HK-2 (cell line): ENCODE data around the gene RGMA.

Experiments used
- DNase-seq: peaks from one replicate; pipeline ENCODE4 v3.0.0-alpha.2; 2018; ENCODE audit not compliant: unreplicated experiment

The RGMA gene

DNA sequence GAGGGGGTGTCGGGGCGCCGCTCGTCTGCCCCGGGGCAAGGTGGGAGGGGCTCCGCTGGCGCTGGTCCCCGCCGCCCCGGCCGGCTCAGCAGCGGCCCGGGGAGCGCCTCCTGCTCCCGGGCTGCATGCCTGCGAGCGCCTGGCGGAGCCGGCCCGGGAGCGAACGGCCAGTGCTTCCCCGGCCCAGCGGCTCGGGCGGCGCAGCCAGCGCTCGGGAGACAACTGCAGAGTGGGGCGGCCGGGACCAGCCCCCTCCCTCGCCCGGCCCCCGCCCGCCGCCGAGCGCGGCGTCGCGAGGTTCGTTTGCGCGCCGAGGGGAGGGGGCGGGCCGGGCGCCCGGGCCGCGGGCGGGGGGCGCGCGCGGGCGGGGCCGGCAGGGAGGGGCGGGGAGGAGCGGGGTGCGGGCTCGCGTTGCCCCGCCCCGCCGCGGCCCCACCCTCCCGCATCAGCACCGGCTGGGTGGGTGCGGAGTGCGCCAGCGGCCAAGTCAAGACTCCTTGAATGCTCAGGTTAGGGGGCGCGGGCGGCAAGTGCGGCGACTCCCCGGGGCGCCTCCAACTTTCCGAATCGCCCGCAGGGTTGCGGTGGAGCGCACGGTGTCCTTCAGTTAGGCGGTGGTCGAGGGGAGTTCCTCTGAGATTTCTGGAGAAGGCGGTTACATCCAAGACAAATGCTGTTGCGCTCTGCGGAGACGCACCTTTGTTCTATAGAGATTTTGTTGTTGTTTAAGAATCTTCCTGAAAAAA lies at the start of gene RGMA:
RGMA (minus strand) TSS at position 231 of the 746 bp plus-strand sequence. CDS start 279 bp downstream, outside the sequence.
- DNase-seq, result no peak

DNA sequence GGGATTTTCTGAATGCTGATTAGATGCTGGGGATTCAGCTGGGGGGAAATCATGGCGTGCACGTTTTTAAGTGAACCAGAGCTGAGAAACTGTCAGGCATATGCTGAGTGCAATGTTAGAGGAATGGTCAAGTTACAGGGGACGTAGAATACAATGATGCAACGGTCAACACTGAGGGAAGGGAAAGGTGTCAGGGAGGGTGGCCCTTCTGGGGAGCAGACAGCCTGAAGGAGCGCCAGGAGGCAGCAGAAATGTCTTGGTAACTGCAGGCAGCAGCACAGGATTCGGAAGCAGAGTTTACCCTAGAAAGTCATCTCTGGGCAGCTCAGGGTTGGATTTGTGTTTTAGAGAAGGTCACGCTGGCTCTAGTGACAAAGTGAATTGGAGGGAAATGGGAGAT lies 47.6 kb upstream of the RGMA start:
- no peak for DNase-seq

GRCh38 chr15:93135997-93136397 lies 47.0 kb upstream of the RGMA start:
- no peak for DNase-seq

DNA sequence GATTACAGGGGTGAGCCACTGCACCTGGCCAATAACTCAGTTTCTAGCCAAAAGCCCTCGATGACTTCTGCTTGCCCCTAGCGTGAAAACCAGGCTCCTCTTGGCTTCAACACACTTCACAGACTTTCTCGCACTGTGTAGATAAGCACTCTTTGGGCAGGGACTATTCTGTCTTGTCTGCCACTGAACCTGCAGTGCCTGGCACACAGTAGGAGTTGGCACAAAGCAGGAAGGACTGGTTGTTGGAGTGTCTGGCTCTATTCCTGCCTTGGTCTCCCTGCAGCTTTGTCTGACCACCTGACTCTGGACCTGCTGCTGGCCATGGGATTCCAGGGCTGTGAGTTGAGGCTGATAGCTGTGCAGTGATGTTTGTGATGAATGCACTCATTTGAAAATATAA lies 46.4 kb upstream of the RGMA start:
- no peak for DNase-seq

DNA sequence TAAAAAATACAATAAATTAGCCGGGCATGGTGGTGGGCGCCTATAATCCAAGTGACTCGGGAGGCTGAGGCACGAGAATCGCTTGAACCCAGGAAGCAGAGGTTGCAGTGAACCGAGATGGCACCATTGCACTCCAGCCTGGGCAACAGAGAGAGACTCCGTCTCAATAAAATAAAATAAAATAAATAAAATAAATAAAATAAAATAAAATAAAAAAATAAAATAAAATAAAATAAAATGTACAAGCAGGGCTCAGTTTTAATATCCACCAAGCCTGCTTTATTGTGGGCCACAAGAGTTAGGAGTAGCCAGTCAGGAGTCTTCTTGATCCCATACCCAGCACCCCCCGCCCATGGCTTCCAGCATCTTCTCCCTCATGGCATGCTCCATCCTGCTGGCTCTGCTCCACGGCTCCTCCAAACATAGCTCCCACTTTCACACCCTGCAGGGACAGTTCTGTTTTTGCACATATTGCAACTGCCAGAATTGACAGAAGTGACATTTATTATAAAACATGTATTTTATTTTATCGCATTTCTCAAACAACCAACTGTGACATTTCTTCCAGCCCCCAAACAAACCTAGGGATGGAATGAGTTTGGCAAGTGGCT lies 42.6 kb upstream of the RGMA start:
- no peak for DNase-seq

DNA sequence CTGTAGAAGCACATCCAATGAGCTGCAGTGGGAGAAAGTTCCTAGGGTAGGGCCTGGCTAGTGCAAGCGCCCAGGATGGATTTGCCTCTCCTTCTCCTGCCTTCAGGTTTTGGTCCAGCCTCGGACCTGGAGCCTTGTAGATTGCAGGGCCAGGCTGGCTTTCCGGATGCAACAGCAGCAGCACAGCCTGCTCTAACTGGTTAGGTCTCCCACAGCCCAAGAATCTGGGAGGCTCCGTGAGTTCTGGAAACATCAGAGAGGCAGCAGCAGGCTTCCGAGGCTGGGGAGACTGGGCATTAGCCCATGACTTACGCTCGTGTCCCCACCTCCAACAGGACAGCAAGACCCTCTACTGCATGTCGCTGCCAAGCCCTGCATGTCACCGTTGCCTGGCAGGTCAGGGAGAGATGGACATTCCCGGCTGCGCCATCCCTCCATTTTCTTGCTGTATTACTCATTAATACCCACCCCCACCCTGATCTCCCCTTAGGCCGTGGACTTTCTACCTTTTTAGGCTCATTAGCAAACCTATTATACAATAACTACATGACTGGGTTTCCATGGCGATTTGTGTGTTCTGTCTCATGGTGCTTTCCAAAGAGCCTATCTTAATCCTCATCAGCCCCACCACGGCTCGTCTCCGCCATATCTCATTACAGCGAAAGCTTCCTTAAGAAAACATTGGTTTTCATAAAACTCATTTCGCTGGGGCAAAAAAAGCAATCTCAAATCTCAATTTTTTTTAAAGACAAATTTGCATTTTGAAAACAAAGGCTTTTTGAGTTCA lies 40.9 kb upstream of the RGMA start:
- DNase-seq, result no peak

GRCh38 chr15:93127286-93127685 lies 38.3 kb upstream of the RGMA start:
- no peak for DNase-seq

DNA sequence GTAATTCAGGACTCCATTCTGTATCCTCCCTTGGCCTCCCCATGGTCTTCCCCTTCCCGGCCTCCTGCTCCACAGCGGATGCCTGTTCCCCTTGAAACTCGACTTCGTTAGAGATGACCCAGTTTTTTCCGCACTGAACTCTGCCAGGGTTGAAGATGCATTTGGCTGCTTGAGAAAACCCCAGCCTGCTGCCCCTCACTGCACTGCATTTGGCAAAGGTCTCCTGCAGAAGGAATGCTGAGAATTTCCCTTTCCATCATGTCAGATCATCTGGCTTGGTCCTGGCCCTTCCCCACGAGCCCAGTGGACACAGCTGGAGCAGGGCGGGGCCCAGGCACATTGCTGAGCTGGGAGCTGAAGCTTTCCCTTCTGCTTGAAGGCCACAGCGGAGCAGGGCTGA lies 37.6 kb upstream of the RGMA start:
- DNase-seq, result no peak

DNA sequence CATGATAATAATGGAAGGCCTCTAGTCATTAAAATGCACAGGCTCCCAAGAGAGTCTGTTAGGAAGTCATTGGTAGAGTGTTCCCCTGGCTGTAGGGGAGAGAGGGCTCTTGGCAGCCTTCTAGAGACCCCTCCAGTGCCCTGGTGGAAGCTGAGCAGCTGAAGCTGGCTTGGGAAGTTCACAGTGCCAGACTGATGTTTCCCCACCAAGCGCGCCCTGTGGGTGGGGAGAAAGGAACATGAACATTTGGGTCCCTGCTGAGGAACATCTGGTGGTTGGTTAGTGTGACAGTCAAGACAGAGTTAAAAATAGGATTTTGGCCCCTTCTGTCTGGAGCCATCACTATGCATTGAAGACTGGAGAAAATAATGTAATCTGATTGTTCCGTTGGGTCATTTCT lies 37.1 kb upstream of the RGMA start:
- DNase-seq, result no peak

DNA sequence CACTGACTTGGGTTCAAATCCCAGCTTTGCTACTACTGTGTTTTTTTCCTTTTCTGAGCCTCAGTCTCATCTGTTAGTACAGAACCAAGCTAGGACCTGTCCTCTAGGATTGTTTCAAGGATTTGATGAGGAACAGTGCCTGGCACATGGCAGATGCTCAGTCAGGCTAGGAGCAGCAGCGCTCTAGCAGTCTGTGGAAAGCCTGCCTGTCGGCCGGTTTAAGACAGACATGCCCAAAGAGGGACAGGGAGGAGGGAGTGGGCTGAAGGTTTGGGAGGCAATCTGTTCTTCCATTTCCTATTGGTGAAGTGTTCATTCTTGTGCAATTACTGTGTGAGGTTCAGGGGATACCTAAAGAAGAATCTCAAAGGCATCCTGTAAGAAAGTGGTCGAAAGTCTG lies 35.1 kb upstream of the RGMA start:
- DNase-seq, result no peak

- DNase-seq, result no peak
Measured at GRCh38 chr15:93121973-93122910, 33.2 kb upstream of the RGMA start.

DNA sequence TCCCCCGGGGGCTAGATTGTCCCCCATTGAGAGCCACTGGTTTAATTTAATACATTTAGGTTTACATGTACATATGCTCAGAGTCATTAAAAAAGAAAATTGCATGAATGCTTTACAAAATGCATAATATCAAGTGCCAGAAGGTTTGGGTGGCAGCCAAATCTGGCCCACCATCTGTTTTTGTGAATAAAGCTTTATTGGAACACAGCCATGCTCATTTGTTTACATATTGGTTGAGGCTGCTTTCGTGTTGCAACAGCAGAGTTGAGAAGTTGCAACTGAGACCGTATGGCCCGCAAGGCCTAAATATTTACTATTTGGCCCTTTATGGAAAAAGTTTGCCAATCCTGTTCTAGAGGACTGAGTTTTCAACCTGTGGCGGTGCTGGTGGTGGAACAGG lies 32.1 kb upstream of the RGMA start:
- DNase-seq, result no peak

- DNase-seq, result no peak
Measured at GRCh38 chr15:93118904-93119303, 29.9 kb upstream of the RGMA start.

GRCh38 chr15:93111451-93111850 lies 22.4 kb upstream of the RGMA start:
- DNase-seq, result no peak

- no peak for DNase-seq
Measured at GRCh38 chr15:93110502-93111040, 21.6 kb upstream of the RGMA start.

DNA sequence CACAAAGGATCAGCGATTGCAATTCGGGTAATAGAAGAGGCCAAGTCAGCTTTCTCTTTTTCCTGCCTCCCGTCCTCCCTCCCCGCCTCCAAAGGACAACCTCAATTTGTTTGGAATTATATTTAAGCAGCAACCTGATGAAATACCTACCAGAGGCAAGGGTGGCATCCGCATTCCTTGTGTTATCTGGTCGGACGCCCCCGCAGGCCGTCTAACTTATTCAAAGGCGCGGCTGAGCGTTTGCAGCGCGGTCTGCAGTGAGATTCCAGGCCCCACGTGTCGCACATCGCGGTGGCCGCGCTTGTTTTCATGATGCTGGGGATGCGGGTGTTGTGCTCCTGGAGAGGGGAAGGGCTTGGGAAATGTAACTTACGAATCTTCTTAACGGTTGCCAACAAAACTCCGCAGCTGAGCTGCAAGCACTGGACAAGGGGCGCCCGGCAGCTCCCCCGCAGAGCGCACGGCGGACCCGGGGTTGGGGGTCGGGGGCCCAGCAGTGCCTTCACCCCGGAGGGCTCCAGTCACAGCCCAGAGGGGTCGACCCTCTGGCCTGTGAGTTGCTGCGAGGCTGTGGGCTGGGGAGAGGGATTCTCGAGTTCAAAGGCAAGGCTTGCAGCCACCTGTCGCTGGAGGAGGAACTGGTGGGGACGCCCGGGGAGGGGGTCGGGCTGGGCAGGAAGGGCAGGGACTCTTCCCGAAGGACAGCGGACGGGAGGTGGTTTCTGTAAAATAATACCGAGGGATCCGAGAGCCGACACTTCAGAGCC lies 20.5 kb upstream of the RGMA start:
- DNase-seq, result no peak

DNA sequence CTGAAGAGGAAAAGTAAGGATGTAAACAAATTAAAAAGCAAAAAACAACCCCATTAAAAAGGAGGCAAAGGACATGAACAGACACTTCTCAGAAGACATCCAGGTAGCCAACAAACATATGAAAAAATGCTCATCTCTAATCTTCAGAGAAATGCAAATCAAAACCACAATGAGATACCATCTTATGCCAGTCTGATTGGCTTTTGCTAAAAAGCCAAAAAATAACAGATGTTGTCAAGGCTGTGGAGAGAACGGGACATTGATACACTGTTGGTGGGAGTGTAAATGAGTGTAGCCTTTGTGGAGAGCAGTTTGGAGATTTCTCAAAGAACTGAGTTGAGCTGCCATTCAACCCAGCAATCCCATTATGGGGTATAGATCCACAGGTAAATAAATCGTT lies 18.6 kb upstream of the RGMA start:
- DNase-seq, result no peak

DNA sequence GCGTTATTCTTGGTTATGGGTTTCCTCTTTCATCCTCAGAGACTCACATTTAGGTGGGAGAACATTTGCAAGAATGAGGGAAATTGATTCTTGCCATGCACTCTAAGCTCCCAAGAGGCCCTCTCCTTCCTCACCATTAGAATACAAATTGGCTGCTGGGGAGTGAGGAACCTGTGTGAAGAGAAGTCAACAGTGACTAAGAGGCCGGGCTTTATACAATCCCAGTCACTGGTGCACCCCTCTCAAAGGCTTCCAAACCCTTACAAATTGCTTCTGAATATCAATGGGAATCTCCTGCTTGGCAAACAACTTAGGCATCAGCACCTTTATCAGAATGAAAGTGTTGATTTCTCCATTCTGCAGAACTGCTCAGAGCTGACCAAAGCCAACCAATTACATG lies 16.5 kb upstream of the RGMA start:
- no peak for DNase-seq

GRCh38 chr15:93103823-93104222 lies 14.8 kb upstream of the RGMA start:
- no peak for DNase-seq

DNA sequence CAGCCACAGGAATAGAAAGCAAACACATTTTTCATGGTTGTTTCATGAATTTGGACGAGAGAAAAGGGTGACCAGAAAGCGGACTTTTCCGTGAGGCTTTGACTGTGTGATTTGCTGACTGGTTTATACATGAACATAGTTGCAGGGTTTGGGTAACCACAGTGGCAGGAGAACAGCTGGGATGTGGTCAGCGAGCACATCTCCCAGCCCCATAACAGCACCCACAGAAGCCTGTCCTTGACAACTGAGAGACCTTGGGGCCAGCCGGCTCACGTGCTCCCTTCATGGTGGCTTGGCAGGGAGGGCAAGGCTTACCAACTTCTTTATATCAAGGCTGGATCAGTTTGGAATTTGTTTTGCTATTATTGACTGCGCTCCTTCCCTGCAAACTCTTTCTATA lies 13.2 kb upstream of the RGMA start:
- no peak for DNase-seq

GRCh38 chr15:93093765-93094164 lies 4.8 kb upstream of the RGMA start:
- DNase-seq, result no peak
